GM12892 (cell line): ENCODE measurements around the gene ALK.

Source experiments
- DNase-seq: peaks from one replicate; pipeline ENCODE4 v3.0.0; 2011; ENCODE audit not compliant: insufficient read length
- FAIRE-seq: peaks from 2 replicates; lab custom pipeline; 2011; peaks lifted over from hg19 to GRCh38; lab: Jason Lieb, UNC
- POLR2A ChIP-seq: IDR thresholded peaks from 2 replicates; pipeline ENCODE4 v1.6.1; 2011; ENCODE audit warnings: low read depth, low read length, control low read depth
- POLR2AphosphoS5 ChIP-seq: IDR thresholded peaks from 2 replicates; pipeline ENCODE4 v1.6.1; 2011; ENCODE audit warnings: low read depth, low read length, control low read depth
- TAF1 ChIP-seq: IDR thresholded peaks from 2 replicates; pipeline ENCODE4 v1.6.1; 2011; ENCODE audit warnings: low read depth, mild to moderate bottlenecking, control low read depth, low read length, borderline replicate concordance

ALK gene

DNA sequence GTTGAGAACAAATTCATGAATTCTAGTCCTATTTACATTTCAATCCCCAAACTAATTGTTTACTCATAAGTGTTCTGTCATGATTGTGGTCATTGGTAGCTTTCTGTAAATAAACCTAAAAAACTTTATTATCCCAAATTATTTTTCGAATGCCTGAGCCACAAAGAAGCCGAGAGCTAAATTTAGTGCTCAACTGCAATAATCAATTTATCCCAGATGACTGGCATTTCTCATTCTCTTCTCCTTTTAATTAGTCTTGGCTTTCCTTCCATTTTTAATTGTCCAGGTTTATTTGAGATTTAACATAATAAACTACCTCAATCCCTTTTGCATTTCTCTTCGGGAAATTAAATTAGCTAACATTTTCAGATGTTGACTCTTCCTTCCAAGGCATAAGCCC, 308.3 kb downstream of the ALK start:
- DNase-seq = no peak
- FAIRE-seq = no peak
- TF ChIP-seq POLR2A (no peak), POLR2AphosphoS5 (no peak), TAF1 (no peak)

DNA sequence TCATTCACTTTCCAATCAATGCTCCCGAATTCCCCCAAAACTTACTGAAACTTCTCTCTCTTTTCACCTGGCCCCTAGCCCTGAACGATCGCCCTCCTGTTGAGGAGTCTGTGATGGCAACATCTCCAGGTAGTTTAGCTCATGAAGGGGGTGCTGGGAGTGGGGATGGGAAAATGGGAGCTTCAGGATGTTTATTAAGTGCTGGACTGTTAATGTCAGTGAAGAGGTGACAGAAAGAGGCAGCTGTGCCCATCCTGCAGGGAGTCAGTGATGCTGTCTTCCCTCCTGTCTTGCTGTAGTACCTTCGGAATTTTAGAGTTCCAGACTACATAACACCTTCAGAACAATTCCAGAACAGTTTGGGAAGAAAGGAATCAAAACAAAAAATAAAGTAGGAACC, 308.8 kb downstream of the ALK start:
- DNase-seq (no peak), FAIRE-seq (no peak)
- TF ChIP-seq POLR2A (no peak), POLR2AphosphoS5 (no peak), TAF1 (no peak)

DNA sequence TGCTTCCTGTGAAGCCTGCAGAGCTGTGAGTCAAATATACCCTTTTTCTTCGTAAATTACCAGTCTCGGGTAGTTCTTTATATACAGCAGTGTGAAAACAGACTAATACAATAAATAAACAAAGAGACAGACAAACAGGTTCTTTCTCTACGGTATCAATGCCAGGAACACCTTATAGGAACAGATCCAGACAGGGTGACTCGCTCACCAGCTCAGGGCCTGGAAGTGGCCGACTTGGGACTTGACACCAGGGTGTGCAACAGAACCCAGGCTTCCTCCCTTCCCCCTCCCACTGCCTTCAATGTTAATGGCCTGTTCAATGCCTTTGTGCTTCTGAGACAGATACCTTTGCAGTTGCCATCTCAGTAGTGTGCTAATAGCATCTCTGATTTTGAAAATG, 309.5 kb downstream of the ALK start:
- TF ChIP-seq POLR2A = no peak
- TF ChIP-seq TAF1 = no peak
- no peak for TF ChIP-seq POLR2AphosphoS5
- DNase-seq (no peak), FAIRE-seq (no peak)

DNA sequence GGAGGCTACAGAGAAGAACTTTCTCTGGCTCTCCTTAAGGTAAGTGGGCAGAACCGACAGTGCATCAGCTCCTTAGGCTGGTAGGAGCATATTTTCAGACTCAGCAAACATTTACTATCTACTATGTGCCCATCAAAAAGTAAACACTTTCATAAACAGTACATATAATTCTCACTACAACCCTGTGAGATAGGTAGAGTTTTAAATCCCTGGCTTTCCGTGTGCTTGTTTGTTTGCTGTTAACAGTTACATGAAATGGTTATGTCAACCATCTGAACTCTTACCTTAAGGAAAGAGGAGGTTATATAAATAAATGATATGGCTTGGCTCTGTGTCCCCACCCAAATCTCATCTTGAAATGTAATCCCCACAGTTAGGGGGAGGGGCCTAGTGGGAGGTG, 310.1 kb downstream of the ALK start:
- FAIRE-seq (no peak), DNase-seq (no peak)
- TF ChIP-seq POLR2AphosphoS5 (no peak), TAF1 (no peak), POLR2A (no peak)

DNA sequence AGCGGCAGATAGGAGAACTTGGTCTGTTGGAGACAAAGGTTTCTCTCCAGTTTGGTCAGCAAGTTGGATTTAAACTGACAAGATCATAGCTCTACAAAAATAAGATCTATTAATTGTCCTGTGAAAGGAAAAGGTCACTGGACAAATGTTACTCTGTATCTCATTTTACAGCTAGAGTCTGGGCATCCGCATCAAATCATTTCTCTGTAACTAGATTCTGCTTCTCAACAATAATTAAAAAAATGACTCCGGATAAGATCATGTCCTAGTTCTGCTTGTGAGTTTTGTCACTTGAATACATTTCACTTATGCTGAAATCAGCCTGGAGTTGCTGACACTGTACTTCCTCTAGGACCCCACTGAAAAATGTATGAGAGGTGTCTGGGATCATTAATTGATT, 310.8 kb downstream of the ALK start:
- DNase-seq (no peak), FAIRE-seq (no peak)
- no peak for TF ChIP-seq TAF1
- TF ChIP-seq POLR2AphosphoS5 = no peak
- no peak for TF ChIP-seq POLR2A

DNA sequence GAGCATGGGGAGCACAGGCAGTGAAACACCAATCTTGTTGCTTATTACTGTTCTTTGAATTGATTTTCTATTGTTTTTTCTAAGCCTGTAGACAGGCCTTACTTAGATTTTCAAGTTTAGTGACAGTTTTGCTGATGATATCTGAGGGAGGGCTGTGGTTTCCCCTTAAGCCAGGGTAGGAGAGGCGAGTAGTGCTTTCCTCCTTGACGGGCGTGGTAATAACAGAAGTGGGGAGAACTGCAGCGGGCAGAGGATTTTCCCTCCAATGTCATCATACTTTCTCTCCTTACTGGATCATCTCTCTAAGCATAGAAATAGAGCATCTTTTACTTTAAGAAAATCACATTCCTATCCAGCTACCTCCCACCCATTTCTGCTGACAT, 314.4 kb downstream of the ALK start:
- no peak for DNase-seq
- FAIRE-seq = no peak
- no peak for TF ChIP-seq POLR2AphosphoS5
- TF ChIP-seq TAF1 = no peak
- TF ChIP-seq POLR2A = no peak

DNA sequence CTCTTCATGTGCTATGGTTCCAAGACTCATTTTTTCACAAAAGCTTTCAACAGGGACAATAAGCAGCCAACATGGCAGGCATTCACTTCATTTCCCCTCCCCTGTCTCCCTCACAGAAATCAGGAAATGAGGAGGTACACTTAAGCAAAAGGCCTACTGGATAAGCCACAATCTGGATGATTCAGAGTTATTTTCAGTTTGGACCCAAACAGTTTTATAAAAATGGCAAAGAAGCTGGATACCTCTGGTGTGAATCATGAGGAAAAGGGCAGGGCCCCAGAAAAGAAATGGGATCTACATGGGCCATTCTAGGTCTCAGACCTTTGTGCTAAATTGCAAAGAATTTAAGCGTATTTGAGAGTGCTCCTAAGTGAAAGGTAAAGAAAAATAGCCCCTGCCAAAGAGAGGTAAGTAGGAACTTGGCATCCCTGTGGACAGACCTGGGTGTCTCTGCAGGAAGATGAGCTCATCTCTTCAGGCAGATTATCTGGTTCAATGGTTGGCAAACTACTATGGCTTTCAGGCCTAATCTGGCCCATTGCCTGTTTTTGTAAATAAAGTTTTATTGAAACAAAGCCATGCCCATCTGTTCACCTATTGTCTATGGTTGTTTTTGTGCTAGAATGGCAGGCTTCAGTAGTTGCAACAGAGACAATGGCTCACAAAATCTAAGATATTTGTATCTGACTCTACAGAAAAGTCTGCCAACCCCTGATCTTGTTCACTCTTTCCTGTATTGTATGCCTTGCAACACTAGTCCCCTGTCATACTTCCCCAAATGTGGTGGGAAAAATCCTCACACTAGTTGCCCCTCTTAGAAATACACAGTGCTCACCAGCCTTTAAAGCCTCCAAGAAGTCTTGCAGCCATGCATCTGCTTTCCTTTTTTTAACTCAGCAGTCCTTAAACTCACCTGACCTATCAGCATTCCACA, 315.0 kb downstream of the ALK start:
- no peak for TF ChIP-seq POLR2AphosphoS5
- TF ChIP-seq TAF1 = no peak
- TF ChIP-seq POLR2A = no peak
- DNase-seq (no peak), FAIRE-seq (no peak)

DNA sequence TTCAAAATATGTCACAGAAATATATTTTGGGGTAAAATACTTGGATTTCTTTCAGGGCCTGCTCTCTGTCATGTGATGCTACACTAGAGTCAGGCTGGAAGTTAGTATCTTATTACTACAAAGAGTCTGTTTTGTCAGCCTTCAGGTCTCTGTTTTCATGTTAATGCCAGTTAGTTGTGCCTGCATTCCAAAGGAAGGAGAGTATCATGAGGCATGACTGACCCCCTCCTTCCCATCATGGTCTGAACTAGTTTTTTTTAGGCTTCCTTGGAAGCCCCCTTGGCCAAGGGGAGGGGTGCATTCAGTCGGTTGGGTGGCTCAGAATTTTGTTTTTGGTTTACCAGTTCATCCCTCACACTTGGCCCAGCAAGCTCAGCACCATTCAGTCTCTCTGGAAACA, 318.0 kb downstream of the ALK start:
- no peak for DNase-seq
- no peak for FAIRE-seq
- no peak for TF ChIP-seq TAF1
- no peak for TF ChIP-seq POLR2AphosphoS5
- TF ChIP-seq POLR2A = no peak

DNA sequence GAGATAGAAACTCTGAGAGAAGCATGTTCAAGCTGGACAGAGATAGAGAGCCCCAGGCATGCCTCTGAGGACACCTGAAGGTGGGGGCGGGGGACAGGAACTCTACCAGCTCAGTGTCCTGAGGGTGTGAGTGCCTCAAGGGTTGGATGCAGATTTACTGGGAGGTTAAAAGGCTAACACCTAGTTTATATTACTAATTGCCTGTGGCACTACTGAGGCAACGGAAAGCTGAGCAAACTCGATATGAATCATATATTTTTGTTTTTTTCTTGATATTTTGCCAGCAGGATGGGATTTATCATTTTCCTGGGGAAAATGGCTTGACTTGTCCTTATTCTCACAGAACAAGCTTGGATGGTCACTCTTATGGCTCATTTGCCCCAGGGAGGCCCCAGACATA, 319.5 kb downstream of the ALK start:
- TF ChIP-seq POLR2AphosphoS5 = no peak
- TF ChIP-seq POLR2A = no peak
- TF ChIP-seq TAF1 = no peak
- DNase-seq = no peak
- FAIRE-seq = no peak

DNA sequence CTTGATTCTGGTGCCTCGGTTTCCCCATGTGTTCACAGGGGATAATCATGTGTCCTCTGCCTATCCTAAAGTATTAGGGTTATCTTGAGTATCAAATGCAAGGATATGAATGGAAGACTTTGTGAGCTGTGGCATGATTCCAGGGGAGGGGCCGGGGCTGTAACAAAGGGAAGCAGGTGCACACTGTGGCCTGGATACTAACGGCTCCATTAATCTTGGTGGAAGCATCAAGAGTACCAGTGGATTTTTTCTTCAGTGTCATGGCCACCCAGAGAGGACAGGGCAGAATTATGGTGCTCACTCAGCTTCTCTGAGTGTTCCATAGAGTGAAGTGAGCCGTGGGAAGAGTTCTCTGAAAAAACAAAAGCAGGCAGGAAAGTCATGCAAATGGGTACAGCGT, 320.1 kb downstream of the ALK start:
- no peak for FAIRE-seq
- no peak for DNase-seq
- no peak for TF ChIP-seq POLR2A
- no peak for TF ChIP-seq TAF1
- TF ChIP-seq POLR2AphosphoS5 = no peak

DNA sequence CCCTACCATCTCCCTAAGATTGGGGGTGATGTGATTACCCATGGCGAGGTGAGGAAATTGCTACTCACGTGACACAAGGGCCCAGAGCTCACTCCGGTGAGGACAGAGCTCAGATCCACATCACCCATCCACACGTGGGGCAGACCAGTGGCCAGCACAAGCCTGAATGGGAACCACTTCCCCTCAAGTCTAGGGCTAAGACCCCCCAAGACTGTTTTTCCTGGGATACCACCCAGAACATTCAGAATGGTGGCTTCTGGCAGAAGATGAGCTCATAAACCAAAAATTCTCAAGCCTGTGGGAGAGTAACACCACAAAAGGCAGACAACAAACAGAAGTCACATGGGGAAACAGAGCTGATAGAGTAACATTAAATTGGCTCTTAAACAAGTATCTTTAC, 321.4 kb downstream of the ALK start:
- TF ChIP-seq POLR2AphosphoS5 (no peak), POLR2A (no peak), TAF1 (no peak)
- DNase-seq = no peak

DNA sequence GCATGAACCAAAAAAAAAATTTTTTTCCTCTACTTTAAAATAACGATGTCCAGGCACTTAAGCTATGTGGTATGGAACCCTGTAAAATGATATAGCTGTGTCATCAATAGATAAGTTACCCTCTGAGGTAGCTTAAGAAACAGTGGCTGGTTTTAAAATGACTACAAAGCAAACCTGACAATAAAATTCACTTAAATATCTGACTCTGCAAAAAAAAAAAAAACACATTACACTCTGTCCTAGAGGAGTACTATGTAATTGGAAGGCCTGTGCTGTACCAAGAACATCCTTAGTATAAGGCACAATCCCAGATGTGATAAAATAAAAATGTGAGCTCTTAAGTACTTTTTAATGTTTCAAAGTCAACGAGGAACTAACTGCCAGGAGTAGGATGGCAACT, 322.4 kb downstream of the ALK start:
- FAIRE-seq (no peak), DNase-seq (no peak)
- no peak for TF ChIP-seq POLR2AphosphoS5
- no peak for TF ChIP-seq POLR2A

More for the DNA sequence above, 321.4 kb downstream of the ALK start:
- no peak for FAIRE-seq

DNA sequence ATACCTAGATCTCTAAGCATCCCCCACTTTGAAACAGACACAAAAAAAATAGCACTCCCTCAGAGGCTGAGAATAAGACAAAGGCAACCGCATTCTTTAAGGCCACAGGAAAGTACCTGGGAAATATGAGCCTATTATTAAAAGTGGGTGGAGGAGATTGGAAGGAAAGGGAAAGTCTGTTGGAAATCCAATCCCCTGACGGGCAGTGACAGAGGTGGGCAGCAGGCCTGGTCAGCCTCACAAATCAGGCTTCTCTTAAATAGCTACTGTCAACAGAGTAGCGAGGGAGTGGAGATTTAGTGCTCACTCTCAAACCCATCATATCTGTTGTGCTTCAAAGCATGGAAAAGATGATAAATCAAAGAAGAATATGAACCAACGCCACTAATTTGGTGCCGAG, 324.4 kb downstream of the ALK start:
- FAIRE-seq (no peak), DNase-seq (no peak)
- TF ChIP-seq POLR2A (no peak), POLR2AphosphoS5 (no peak), TAF1 (no peak)
